H9 (cell line): ENCODE results near the gene HOXA9. TPM values are rescaled to one million over a fixed set of nuclear protein-coding genes. Genes with fewer than 3 reads are reported as not detected.

ENCODE experiments used
- DNase-seq: peaks from one replicate; pipeline ENCODE4 v3.0.0-alpha.2; 2017
- H2AFZ ChIP-seq: one replicate; pipeline ENCODE4 v1.6.1; 2013; ENCODE audit warnings: mild to moderate bottlenecking, low read length, control low read depth, moderate library complexity
- H2AK5ac ChIP-seq: 2 replicates; pipeline ENCODE4 v1.6.1; 2013; ENCODE audit warnings: low read length, control low read depth, mixed read lengths; ENCODE audit not compliant: insufficient read length
- H2BK120ac ChIP-seq: one replicate; pipeline ENCODE4 v1.6.1; 2013; ENCODE audit warnings: low read depth, mild to moderate bottlenecking, low read length, control low read depth, inconsistent platforms; ENCODE audit not compliant: poor library complexity, severe bottlenecking
- H2BK12ac ChIP-seq: 2 replicates; pipeline ENCODE4 v1.6.1; 2013; ENCODE audit warnings: low read length, control low read depth, mixed read lengths, low read depth; ENCODE audit not compliant: insufficient read length
- H2BK15ac ChIP-seq: 2 replicates; pipeline ENCODE4 v1.6.1; 2013; ENCODE audit warnings: low read depth, low read length, control low read depth
- H2BK20ac ChIP-seq: one replicate; pipeline ENCODE4 v1.6.1; 2013; ENCODE audit warnings: low read depth, mild to moderate bottlenecking, low read length, control low read depth, inconsistent platforms; ENCODE audit not compliant: poor library complexity, severe bottlenecking
- H2BK5ac ChIP-seq: 2 replicates; pipeline ENCODE4 v1.6.1; 2013; ENCODE audit warnings: low read length, control low read depth, mixed read lengths; ENCODE audit not compliant: insufficient read length
- H3K14ac ChIP-seq: 2 replicates; pipeline ENCODE4 v1.6.1; 2013; ENCODE audit warnings: low read length, control low read depth; ENCODE audit not compliant: insufficient read depth
- H3K18ac ChIP-seq: 2 replicates; pipeline ENCODE4 v1.6.1; 2013; ENCODE audit warnings: low read depth, mild to moderate bottlenecking, mixed read lengths, low read length, control low read depth; ENCODE audit not compliant: insufficient read length
- H3K23ac ChIP-seq: 2 replicates; pipeline ENCODE4 v1.6.1; 2013; ENCODE audit warnings: low read length, control low read depth, mixed read lengths, low read depth; ENCODE audit not compliant: insufficient read length
- H3K23me2 ChIP-seq: 2 replicates; pipeline ENCODE4 v1.6.1; 2013; ENCODE audit warnings: low read depth, mild to moderate bottlenecking, mixed read lengths, low read length, control low read depth; ENCODE audit not compliant: insufficient read length, poor library complexity, severe bottlenecking
- H3K27ac ChIP-seq: 2 replicates; pipeline ENCODE4 v1.5.1; 2013; ENCODE audit warnings: low read length, control low read depth, mixed read lengths, low read depth; ENCODE audit not compliant: insufficient read length
- H3K27me3 ChIP-seq: 2 replicates; pipeline ENCODE4 v1.6.1; 2013; ENCODE audit warnings: low read length, control low read depth, inconsistent platforms; ENCODE audit not compliant: insufficient read depth
- H3K4ac ChIP-seq: 2 replicates; pipeline ENCODE4 v1.6.1; 2013; ENCODE audit warnings: low read depth, mild to moderate bottlenecking, control low read depth, inconsistent platforms, low read length, moderate library complexity
- H3K4me1 ChIP-seq: 2 replicates; pipeline ENCODE4 v1.6.1; 2013; ENCODE audit warnings: low read length, control low read depth, inconsistent platforms; ENCODE audit not compliant: insufficient read depth
- H3K4me2 ChIP-seq: 2 replicates; pipeline ENCODE4 v1.6.1; 2013; ENCODE audit warnings: low read length, control low read depth, mixed read lengths; ENCODE audit not compliant: insufficient read length, insufficient read depth
- H3K56ac ChIP-seq: 2 replicates; pipeline ENCODE4 v1.6.1; 2013; ENCODE audit warnings: low read depth, mild to moderate bottlenecking, mixed read lengths, low read length, control low read depth; ENCODE audit not compliant: insufficient read length
- H3K79me1 ChIP-seq: 2 replicates; pipeline ENCODE4 v1.6.1; 2013; ENCODE audit warnings: low read depth, mild to moderate bottlenecking, moderate library complexity, low read length, control low read depth, inconsistent platforms; ENCODE audit not compliant: insufficient read depth, poor library complexity, severe bottlenecking
- H3K79me2 ChIP-seq: 2 replicates; pipeline ENCODE4 v1.6.1; 2013; ENCODE audit warnings: low read length, control low read depth, inconsistent platforms; ENCODE audit not compliant: insufficient read depth
- H3K9ac ChIP-seq: 2 replicates; pipeline ENCODE4 v1.6.1; 2013; ENCODE audit warnings: low read length, control low read depth, mixed read lengths; ENCODE audit not compliant: insufficient read length; ENCODE audit errors: extremely low read depth
- H3K9me3 ChIP-seq: one replicate; pipeline ENCODE4 v1.6.1; 2013; ENCODE audit warnings: low read depth, low read length, inconsistent platforms; ENCODE audit not compliant: control insufficient read depth
- H3T11ph ChIP-seq: one replicate; pipeline ENCODE4 v1.6.1; 2013; ENCODE audit warnings: mild to moderate bottlenecking, low read length, control low read depth, inconsistent platforms
- H4K20me1 ChIP-seq: one replicate; pipeline ENCODE4 v1.6.1; 2013; ENCODE audit not compliant: control insufficient read depth, insufficient read length, insufficient read depth
- H4K5ac ChIP-seq: 2 replicates; pipeline ENCODE4 v1.6.1; 2013; ENCODE audit warnings: low read depth, mild to moderate bottlenecking, mixed read lengths, low read length, control low read depth; ENCODE audit not compliant: insufficient read length
- H4K8ac ChIP-seq: replicated peaks from 2 replicates; pipeline ENCODE4 v1.6.1; 2013; ENCODE audit warnings: low read length, control low read depth, mixed read lengths, low read depth; ENCODE audit not compliant: insufficient read length
- H4K91ac ChIP-seq: 2 replicates; pipeline ENCODE4 v1.6.1; 2013; ENCODE audit warnings: low read depth, mild to moderate bottlenecking, moderate library complexity, mixed read lengths, low read length, control low read depth; ENCODE audit not compliant: insufficient read length
- H3K27ac Mint-ChIP-seq, 3 experiments: 2 replicates in 2 of 3; 3 replicates in 1 of 3; pipeline ENCODE4 v1.8.0; 2020 to 2021; ENCODE audit warnings: mixed read lengths in 3 of 3, mild to moderate bottlenecking in 1 of 3, moderate library complexity in 1 of 3
- H3K27me3 Mint-ChIP-seq: 2 replicates; pipeline ENCODE4 v1.8.0; 2021; ENCODE audit warnings: low read depth, mild to moderate bottlenecking, moderate library complexity, mixed read lengths
- H3K36me3 Mint-ChIP-seq, 3 experiments: 2 replicates in 2 of 3; 3 replicates in 1 of 3; pipeline ENCODE4 v1.8.0; 2020 to 2021; ENCODE audit warnings: low read depth in 3 of 3, mixed read lengths in 3 of 3; ENCODE audit not compliant: insufficient read depth in 1 of 3
- H3K4me1 Mint-ChIP-seq, 2 experiments: 2 replicates each; pipeline ENCODE4 v1.8.0; 2020; ENCODE audit warnings: mixed read lengths in 2 of 2
- H3K4me3 Mint-ChIP-seq, 2 experiments: 2 replicates in 1 of 2; 3 replicates in 1 of 2; pipeline ENCODE4 v1.8.0; 2020 to 2021; ENCODE audit warnings: mild to moderate bottlenecking in 2 of 2, mixed read lengths in 2 of 2, moderate library complexity in 1 of 2
- H3K9me3 Mint-ChIP-seq, 2 experiments: 2 replicates in 1 of 2; 3 replicates in 1 of 2; pipeline ENCODE4 v1.8.0; 2020; ENCODE audit warnings: mild to moderate bottlenecking in 2 of 2, mixed read lengths in 2 of 2, moderate library complexity in 1 of 2
- whole genome bisulfite sequencing: extraction: QIAGEN DNeasy Blood & Tissue Kit; methylation state at CpG from one replicate; pipeline ENCODE4 v1.1.7; 2013; ENCODE audit warnings: missing lambda C conversion rate, low lambda C conversion rate, mixed read lengths; ENCODE audit not compliant: insufficient read length; ENCODE audit errors: extremely low coverage; 5-methylcytosine and 5-hydroxymethylcytosine counted together
- total RNA-seq: library from RNA; stranded (reverse); gene quantifications from 2 replicates; pipeline ENCODE4 v1.2.1, GENCODE V29; 2021
- TF ChIP-seq, protein P1 (sequence below): fragments of 200-600 bp; sonication (generic); conservative IDR thresholded peaks from 3 replicates; pipeline ENCODE4 v1.8.0; 2021; ENCODE audit warnings: antibody characterized with exemption, mild to moderate bottlenecking

Gene HOXA9
- total RNA-seq, 1 experiment from 2014 or later, result not detected

DNA sequence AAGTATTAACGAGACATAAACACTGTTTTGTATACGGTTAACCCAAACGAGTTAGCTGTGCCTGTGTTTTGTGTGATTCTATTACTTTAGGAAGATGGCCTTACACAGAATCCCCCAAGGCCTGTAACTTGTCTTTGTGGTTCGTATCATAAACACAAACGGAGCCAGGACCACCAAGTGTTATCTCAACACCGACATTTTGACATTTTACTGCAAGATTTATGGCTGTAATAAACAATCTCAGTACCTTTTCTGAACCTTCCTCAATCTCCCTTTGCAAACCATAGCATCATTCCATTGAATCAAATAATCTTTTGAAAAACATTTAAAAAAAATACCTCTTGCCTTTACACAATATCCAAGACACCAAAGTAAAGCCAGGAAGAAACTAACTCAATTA, 32.4 kb downstream of the HOXA9 start:
- Histone ChIP-seq H3K56ac (no peak overlapping the region), H4K8ac (no peak overlapping the region), H4K91ac (no peak overlapping the region), H3K27me3 (peaks cover 95% of the 10 kb centered on the region), H2BK12ac (no peak overlapping the region), H3K4ac (no peak overlapping the region), H2BK5ac (no peak overlapping the region), H2BK120ac (no peak overlapping the region), H3T11ph (no peak overlapping the region), H3K18ac (no peak overlapping the region), H3K4me1 (no peaks in the 10 kb centered on the region), H3K4me2 (no peak overlapping the region), H3K27ac (no peak overlapping the region), H3K79me1 (no peaks in the 10 kb centered on the region), H2AFZ (no peak overlapping the region), H3K23me2 (no peaks in the 10 kb centered on the region), H3K79me2 (no peaks in the 10 kb centered on the region), H3K9ac (no peak overlapping the region), H4K20me1 (peaks cover 3% of the 10 kb centered on the region), H2AK5ac (no peak overlapping the region), H4K5ac (no peak overlapping the region), H3K23ac (no peak overlapping the region), H2BK15ac (no peak overlapping the region), H3K9me3 (no peaks in the 10 kb centered on the region), H2BK20ac (no peak overlapping the region), H3K14ac (no peak overlapping the region)
- TF ChIP-seq, protein P1, sequence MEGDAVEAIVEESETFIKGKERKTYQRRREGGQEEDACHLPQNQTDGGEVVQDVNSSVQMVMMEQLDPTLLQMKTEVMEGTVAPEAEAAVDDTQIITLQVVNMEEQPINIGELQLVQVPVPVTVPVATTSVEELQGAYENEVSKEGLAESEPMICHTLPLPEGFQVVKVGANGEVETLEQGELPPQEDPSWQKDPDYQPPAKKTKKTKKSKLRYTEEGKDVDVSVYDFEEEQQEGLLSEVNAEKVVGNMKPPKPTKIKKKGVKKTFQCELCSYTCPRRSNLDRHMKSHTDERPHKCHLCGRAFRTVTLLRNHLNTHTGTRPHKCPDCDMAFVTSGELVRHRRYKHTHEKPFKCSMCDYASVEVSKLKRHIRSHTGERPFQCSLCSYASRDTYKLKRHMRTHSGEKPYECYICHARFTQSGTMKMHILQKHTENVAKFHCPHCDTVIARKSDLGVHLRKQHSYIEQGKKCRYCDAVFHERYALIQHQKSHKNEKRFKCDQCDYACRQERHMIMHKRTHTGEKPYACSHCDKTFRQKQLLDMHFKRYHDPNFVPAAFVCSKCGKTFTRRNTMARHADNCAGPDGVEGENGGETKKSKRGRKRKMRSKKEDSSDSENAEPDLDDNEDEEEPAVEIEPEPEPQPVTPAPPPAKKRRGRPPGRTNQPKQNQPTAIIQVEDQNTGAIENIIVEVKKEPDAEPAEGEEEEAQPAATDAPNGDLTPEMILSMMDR, result no peak
- Mint-ChIP-seq H3K36me3 (no peaks in the 10 kb centered on the region; a peak in 1 of 7 replicates), H3K4me3 (no peak overlapping the region), H3K9me3 (peaks cover 0 to 7% of the 10 kb centered on the region in 2 experiments; a peak in 3 of 5 replicates), H3K27me3 (peaks cover 97% of the 10 kb centered on the region), H3K4me1 (no peaks in the 10 kb centered on the region), H3K27ac (no peak overlapping the region)
- DNase-seq, result no peak
- no CpG with 5 or more reads among the region's 6 CpGs for WGBS
